ENCODE data around the gene OXT.
"Not testable (repeated sequence)": the region's sequence is repeated elsewhere in the genome, so short reads cannot be mapped to it uniquely, and the experiment has no call there.

OXT gene

DNA sequence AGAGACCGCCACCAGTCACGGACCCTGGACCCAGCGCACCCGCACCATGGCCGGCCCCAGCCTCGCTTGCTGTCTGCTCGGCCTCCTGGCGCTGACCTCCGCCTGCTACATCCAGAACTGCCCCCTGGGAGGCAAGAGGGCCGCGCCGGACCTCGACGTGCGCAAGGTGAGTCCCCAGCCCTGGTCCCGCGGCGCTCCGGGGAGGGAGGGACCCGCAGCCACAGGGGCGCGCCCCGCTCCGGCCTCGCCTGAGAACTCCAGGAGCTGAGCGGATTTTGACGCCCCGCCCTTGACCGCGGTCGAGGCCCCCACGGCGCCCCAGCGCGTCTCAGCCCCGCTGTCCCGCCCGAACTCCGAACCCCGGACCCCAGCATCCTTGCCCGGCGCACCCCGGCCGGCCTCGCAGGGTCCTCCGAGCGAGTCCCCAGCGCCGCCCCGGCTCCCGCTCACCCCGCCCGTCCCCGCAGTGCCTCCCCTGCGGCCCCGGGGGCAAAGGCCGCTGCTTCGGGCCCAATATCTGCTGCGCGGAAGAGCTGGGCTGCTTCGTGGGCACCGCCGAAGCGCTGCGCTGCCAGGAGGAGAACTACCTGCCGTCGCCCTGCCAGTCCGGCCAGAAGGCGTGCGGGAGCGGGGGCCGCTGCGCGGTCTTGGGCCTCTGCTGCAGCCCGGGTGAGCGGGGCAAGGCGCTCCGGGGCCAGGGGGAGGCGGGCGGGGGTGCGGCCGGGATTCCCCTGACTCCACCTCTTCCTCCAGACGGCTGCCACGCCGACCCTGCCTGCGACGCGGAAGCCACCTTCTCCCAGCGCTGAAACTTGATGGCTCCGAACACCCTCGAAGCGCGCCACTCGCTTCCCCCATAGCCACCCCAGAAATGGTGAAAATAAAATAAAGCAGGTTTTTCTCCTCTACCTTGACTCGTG lies at the start of gene OXT:
OXT (plus strand) TSS at position 11 of the 920 bp plus-strand sequence; CDS start at position 47, 36 bp downstream.
- no peak for FAIRE-seq

DNA sequence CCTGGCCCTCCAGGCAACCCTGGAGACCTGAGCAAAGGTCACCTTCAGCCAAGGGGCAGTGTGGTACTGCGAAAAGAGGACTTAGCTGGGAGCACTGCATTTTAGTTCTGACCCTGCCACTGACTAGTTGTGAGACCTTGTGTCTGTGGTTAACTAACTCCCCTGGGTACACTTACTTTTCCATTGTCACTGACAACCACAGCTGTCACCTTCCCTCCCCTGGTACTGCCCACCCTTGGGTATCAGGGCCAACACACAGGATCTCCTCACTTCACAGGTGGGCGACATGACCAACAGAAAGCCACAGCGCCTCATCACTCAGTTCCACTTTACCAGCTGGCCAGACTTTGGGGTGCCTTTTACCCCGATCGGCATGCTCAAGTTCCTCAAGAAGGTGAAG lies 49.6 kb upstream of the OXT start:
- no peak for FAIRE-seq

- FAIRE-seq, result not testable (repeated sequence)
Observed at GRCh38 chr20:3022559-3023490, 48.6 kb upstream of the OXT start.

GRCh38 chr20:3027987-3028386 lies 43.4 kb upstream of the OXT start:
- FAIRE-seq, result no peak

- FAIRE-seq, result no peak
Observed at GRCh38 chr20:3031524-3032147, 39.8 kb upstream of the OXT start.

- no peak for FAIRE-seq
Observed at GRCh38 chr20:3032624-3033023, 38.8 kb upstream of the OXT start.

DNA sequence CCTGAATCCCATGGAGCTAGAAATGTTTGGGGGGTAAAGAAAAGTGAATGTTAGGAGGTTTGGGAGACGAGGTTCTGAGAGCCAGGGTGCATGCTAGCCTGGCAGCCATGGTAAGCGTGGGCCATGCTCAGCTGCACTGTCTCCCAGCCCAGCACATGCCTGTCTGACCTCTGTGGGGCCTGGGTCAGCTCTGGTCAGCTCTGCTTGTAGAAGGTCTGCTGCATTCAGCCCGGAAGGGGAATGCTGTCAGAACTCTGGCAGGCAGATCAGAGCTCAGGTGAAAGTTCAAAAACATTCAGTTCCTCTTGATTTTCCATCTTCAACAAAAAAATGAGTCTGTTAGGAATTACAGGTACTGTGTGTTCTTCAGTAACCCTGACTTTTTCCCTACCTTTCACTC lies 33.8 kb upstream of the OXT start:
- FAIRE-seq, result no peak

DNA sequence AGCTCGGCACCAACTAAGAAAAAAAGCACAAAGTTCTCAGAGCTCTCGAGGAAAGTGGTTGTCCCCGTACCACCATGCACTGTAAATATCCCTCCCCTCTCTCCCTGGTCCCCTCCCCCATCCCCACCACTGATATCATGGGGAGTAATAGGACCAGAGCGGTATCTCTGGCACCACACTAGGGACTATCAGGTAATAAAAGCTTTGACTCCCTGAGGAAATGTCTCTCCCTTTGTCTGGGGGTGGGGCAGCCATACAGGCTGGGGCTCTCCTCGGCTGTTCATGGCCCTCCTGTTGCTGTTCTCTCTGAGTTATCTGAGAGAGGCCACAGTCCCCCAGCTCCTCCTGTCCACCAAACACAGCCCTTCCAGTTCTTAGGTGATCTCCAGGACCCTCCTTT lies 33.0 kb upstream of the OXT start:
- FAIRE-seq, result no peak

- no peak for FAIRE-seq
Observed at GRCh38 chr20:3039426-3039825, 32.0 kb upstream of the OXT start.

DNA sequence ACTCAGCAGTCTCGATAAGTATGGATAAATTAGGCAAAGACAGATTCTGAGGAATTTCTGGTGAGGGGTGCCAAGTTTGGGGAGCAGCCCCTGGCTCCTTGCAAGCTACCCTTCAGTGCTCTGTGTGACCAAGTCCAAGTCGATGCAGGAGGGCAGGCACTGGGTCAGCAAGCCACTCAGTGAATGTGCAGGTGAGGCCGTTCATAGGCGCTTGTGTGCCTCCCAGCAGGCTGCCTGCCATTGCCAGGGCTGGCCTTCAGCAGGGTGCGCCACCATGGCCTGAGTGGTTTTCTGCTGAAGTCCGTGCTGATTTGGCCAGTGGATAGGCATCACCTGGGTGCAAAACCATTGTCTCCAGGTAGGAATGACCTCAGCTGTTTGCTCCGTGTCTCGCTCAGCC lies 31.3 kb upstream of the OXT start:
- no peak for FAIRE-seq

- no peak for FAIRE-seq
Observed at GRCh38 chr20:3041854-3042409, 29.5 kb upstream of the OXT start.

DNA sequence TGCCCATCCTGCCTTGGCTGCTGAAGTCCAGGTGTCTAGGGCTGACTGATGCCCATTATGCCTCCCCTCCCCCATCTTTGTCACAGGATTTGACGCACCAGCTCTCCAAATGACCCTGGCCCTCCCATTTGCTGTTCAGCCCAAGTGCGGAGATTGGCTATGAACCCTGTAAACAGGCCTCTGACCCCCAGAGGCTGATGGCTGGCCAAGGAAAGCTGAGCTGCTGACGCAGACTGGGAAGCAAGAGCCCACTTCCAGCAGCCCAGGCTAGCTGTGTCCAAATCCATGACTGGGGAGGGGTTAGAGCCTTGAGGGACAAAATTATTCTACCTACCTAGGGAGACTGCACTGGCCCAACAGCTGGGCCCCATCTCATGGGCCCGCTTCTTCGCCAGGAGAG lies 28.8 kb upstream of the OXT start:
- no peak for FAIRE-seq

DNA sequence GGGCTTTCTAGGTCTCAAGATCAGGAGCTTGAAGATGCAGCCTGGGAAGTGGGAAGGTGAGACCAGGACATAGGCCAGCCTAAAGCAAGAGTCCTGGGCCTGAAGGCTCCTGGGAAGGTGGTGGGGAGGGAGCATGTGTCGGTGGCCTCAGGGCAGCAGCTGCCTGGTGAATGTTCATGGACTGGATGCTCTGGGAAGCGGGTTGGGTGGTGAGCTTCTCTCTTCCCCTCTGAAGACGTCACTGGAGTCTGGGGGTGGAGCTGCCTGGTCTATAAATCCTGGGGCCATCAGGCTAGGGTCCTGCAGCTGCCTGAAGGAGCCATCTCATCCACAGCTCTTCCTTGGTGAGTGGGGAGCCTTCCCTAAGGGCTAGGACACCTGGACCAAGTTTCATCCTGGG lies 28.1 kb upstream of the OXT start, which contains the start of gene GNRH2:
GNRH2 (plus strand) TSS at position 301 of the 400 bp plus-strand sequence. CDS start 793 bp downstream, outside the sequence.
- FAIRE-seq, result no peak

- no peak for FAIRE-seq
Observed at GRCh38 chr20:3044336-3044965, 27.0 kb upstream of the OXT start.

DNA sequence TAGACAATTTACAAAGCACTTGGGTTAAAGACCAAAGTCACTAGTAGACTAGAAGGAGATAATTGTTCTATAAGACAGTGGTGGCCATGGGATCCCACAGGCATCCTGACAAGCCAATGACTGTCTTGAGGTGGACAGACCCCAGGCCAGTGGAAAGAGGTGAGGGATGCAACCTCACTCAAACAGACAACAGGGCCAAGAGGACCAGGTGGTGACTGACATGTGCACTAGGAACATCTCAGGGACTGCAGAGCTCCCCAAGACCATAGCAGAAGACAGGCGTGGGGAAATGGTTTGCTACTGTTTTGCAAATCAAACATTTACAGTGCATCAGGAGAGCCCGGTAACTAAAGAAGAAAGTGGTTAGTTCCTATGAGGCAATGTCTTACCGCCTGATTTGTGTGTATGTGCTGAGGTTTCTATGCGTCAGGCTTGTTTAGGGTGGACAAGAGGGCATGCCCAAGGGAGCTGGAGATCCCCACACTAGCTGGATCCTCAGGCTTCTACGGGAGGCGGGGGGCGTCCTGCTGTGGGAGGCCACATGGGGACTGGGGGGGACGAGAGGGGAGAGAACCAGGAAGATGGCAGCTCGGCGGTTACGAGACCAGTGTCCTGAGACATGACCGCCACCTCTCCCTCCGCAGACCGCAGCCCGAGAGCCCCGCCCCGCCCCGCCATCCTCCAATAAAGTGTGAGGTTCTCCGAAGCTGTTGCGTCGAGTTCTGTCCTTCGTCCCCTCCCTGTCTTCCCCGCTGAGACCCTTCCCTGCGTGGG lies 26.2 kb upstream of the OXT start:
- FAIRE-seq, result no peak

DNA sequence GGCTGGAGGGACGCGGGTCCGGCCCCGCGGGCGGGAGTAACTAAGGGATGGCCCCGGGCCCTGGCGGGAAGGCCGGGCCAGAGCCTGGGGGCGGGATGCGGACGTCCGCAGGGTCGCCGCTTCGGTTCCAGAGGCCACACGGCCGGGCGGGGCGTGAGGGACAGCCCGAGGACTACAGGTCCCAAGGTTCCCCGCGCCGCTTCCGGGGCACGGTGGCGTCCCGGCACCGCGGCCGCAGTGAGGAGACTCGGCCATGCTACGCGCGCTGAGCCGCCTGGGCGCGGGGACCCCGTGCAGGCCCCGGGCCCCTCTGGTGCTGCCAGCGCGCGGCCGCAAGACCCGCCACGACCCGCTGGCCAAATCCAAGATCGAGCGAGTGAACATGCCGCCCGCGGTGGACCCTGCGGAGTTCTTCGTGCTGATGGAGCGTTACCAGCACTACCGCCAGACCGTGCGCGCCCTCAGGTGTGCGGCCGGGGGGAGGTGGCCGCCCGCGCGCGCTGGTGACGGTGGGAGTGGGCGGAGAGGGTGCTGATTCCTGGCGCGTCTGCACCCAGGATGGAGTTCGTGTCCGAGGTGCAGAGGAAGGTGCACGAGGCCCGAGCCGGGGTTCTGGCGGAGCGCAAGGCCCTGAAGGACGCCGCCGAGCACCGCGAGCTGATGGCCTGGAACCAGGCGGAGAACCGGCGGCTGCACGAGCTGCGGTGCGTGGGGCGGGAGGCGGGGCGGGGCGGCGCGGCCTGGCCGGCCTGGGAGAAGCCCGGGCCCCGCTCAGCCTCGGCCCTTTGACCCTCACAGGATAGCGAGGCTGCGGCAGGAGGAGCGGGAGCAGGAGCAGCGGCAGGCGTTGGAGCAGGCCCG lies 25.4 kb upstream of the OXT start, which contains the start of gene MRPS26:
MRPS26 (plus strand) TSS at position 237 of the 861 bp plus-strand sequence; CDS start at position 254, 17 bp downstream.
- FAIRE-seq, result no peak

DNA sequence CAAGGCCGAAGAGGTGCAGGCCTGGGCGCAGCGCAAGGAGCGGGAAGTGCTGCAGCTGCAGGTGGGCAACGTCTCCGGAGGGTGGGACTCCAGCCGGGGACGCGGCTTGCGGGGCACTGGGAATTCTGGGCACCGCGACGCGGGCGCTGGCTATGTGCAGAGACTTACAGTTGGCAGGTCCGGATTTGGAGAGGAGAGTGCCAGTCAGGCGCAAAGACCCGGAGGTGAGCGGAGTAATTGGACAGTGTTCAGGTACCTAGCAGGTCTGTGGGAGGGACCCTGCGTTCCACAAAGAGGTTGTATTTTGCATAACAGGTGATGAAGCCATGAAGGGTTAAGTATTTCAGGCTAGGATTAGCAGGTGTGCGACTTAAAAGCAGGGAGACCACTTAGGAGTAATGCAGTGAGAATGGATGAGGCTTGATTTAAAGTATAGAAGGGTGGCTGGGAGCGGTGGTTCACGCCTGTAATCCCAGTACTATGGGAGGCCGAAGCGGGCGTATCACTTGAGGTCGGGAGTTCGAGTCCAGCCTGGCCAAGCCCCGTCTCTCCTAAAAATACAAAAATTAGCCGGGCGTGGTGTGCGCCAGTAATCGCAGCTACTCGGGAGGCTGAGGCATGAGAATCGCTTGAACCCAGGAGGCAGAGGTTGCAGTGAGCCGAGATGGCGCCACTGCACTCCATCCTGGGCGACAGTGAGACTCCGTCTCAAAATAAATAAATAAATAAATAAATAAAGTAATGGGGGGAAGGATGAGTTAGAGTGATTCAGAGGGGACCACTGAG lies 24.6 kb upstream of the OXT start:
- no peak for FAIRE-seq

- FAIRE-seq, result no peak
Observed at GRCh38 chr20:3047486-3048419, 23.7 kb upstream of the OXT start.

All from endometrium (tissue), 2 donors.